GM10266 (cell line): ENCODE data around the gene CELF5.

ENCODE experiments used
- DNase-seq: peaks from one replicate; pipeline ENCODE4 v3.0.0; 2012; ENCODE audit errors: extremely low spot score
- TF ChIP-seq, protein P1 (sequence below): IDR thresholded peaks from 2 replicates; pipeline ENCODE4 v1.5.1; 2012; ENCODE audit warnings: mild to moderate bottlenecking, low read depth; ENCODE audit not compliant: control insufficient read depth, insufficient read depth; ENCODE audit errors: missing control alignments

CELF5 gene

GRCh38 chr19:3225169-3225485, 666 bp downstream of the CELF5 start:
- peak; percentile 24 for DNase-seq
- TF ChIP-seq, protein P1, sequence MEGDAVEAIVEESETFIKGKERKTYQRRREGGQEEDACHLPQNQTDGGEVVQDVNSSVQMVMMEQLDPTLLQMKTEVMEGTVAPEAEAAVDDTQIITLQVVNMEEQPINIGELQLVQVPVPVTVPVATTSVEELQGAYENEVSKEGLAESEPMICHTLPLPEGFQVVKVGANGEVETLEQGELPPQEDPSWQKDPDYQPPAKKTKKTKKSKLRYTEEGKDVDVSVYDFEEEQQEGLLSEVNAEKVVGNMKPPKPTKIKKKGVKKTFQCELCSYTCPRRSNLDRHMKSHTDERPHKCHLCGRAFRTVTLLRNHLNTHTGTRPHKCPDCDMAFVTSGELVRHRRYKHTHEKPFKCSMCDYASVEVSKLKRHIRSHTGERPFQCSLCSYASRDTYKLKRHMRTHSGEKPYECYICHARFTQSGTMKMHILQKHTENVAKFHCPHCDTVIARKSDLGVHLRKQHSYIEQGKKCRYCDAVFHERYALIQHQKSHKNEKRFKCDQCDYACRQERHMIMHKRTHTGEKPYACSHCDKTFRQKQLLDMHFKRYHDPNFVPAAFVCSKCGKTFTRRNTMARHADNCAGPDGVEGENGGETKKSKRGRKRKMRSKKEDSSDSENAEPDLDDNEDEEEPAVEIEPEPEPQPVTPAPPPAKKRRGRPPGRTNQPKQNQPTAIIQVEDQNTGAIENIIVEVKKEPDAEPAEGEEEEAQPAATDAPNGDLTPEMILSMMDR: no peak

GRCh38 chr19:3225677-3226093, 1.2 kb downstream of the CELF5 start:
- peak; percentile 30 for DNase-seq

GRCh38 chr19:3227054-3227626, 2.7 kb downstream of the CELF5 start:
- TF ChIP-seq, protein P1: no peak
- DNase-seq: peak; percentile 43

More at GRCh38 chr19:3225677-3226093, 1.2 kb downstream of the CELF5 start:
- TF ChIP-seq, protein P1: no peak

DNA sequence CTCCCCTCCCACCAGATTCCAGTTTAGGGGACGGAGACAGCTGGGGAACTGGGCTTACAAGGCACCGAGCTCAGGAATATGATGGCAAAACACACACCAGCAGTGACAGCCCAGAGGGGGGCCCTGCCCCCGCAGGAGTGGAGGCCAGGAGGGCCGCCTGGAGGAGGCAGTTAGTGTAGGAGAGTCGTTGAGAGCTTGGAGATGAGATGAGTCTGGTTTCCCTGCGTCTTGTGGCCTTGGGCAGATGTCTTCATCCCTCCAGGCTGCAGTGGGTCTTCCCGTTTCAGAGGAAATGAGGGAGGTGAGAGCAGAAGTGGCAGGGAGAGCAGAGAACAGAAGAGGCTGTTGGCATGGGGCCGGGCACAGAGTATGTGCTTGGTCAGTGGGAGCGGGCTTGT, 4.9 kb downstream of the CELF5 start:
- TF ChIP-seq, protein P1: no peak
- DNase-seq: no peak

GRCh38 chr19:3229888-3230496, 5.5 kb downstream of the CELF5 start:
- TF ChIP-seq, protein P1: no peak
- no peak for DNase-seq

- DNase-seq: no peak
Measured at GRCh38 chr19:3231288-3231687, 6.8 kb downstream of the CELF5 start.

GRCh38 chr19:3233116-3233515, 8.7 kb downstream of the CELF5 start:
- no peak for DNase-seq
- TF ChIP-seq, protein P1: no peak

More at GRCh38 chr19:3231288-3231687, 6.8 kb downstream of the CELF5 start:
- TF ChIP-seq, protein P1: no peak
